GM21717 (cell line): ENCODE data around the gene RPLP2.

Experiments
- ATAC-seq: cut with Tn5 transposase; IDR thresholded peaks from one replicate; pipeline ENCODE4 v1.9.1; 2021; ENCODE audit warnings: mild to moderate bottlenecking, moderate library complexity; ENCODE audit not compliant: unreplicated experiment

RPLP2 gene

DNA sequence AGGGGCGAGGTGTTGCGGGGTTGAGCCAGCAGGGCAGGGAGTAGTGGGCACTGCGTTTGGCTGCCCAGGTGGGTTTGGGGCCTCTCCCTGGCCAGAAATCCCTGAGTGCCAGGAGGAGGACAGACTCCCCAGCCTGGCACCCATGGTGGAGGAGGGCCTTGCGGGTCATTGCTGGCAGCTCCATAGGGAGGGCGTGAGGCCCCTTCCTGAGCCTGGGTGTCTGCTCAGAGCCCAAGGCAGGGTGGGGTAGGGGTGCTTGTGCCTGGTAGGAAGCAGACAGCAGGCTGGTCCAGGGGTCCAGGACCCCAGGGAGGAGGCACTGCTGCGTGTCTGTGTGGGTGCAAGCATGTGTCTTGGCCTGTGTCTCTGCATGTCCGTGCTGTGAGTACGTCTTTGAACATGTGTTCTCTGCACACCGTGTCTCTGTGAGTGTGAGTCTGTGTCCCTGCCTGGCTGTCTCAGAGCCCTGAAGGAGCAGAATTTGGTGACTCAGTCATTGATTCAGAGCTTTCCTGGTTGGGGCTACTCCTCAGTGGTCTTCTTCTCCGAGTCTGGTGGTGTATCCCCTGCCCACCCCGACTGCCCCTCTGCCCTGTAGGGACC lies 36.8 kb downstream of the RPLP2 start:
- no peak for ATAC-seq

- ATAC-seq, result no peak
These were observed 38.1 kb downstream of the RPLP2 start for GRCh38 chr11:847876-848275.

- ATAC-seq, result no peak
These were observed 38.7 kb downstream of the RPLP2 start for GRCh38 chr11:848380-848931.

DNA sequence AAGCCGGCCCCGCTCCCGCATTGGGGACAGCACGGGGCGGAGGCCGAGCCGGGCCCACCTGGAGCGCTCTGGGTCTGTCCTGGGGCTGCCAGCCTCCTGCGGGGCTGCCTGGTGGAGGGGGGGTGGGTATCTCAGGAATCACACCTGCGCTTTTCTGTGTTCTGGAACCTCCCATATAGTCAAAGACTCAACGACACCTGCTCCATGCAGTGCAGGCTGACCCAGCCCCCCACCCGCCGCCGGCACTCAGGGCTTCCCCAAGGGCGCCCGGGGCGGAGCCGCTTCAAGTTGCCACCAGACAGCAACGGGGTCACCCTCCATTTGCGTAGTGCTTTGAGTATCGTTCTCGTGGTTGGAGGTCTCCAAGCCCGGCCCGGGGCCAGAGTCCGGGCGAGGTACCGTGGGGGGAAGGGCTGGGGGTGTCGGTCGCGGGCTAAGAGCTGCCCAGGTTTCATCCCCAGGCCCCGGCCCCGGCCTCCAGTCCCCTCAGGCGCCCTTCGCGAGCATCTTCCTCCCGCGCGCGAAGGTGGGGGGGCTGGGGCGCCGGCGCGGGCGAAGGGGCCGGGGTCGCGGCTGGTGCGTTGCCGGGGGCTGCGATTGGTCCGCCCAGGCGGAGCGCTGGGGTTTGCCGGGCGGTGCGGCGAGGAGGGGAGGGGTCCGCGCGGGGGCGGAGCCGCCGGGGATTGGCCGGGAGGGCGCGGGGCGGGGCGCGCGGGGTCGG lies 39.5 kb downstream of the RPLP2 start:
- no peak for ATAC-seq

DNA sequence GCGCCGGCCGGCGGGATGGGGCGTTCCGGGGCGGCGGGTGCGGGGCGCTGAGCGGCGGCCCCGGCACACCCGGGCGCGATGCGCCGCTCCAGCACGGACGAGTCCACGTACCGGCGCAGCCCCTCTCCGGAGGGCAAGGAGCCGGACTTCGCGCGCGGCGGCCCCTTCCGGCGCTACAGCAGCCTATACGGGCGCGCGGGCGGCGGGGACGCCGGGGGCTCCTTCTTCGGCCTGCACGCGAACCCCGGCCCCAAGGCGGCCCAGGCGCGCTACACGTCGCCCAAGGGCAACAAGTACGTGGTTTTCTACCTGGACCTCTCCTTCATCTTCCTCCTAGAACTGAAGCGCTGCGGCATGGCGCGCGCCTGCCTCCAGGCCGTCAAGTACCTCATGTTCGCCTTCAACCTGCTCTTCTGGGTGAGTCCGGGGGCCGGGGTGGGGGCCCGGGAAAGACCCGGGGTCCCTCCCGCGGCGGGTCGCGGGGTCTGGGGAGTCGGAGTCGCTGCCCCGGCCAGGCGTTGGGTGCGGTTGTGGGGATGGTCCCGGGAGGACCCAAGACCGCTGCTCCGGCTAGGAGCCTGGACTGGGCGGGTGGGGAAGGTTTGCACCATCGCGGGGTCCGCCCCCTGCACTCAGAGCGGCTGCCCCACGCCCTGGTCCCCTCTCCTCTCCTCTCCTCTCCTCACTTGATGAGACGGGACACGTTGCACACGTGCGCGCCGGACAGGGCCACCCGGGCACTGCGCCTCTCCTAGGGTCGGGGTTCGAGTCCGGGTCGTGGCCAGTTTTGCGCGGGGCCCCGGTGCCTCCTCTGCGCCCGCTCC lies 40.4 kb downstream of the RPLP2 start:
- no peak for ATAC-seq

DNA sequence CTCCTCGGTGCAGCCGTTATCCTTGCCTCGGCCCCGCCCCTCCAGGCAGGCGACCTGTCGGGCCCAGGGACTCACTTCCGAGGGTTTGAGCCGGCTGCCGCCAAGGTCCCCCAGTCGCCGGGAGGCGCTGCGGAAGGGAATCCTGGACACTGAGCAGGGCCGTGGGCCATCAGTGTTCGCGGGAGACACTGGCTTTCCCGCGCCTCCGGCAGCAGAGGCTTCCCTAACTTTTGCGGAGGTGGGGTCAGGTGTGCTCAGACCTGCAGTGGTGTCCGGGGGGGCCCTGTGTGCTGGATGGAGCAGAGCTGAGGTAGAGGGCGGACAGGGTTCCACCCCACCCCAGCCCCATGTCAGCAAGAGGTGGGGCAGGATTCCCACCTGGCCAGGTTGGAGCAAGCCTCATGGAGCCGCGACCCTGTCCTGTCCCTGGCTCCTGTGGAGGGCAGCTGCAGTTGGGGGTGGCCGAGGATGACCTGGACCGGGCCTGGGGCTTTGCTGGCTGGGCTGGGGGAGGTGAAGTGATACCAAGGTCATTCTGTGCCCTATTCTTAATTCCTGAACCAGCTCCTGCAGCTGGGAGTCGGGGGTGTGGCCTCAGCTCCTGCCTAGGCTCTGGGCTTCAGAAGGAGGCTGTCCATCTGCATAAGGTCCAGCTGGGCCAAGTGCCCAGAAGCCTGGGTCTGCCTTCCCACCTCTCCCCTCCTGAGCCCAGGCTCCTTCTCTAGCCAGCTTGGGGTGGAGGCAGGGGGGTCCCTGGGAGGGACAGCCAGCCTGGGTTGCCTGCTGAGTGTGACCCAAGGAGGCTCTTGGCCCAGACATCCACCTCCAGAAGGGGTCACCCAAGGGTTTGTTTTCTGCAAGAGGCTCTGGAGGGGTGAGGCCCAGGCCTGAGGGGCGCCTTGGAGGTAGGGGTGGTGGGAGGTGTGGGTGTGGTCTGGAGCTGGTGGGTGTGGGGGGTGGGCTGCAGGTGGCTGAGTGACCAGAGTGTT lies 41.3 kb downstream of the RPLP2 start:
- ATAC-seq, result no peak

DNA sequence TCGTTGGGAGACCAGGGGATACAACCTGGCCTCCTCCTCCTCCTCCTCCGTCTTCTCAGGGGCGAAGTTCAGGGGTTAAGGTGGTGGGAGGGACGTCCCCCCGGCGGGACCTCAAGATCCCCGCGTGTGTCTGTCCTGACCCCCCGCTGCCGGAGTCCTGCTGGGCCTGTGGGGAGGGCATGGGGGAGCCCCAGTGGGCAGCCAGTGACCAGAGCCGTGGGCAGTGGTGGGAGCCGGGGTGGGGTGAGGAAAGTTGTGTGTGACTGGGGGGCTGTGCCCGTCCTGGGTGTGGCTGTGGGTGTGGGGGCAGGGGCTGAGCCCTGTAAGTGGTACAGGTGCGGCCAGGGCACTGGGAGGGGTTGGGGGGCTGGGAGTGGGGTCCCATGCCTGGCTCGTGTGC lies 43.0 kb downstream of the RPLP2 start:
- ATAC-seq, result no peak

DNA sequence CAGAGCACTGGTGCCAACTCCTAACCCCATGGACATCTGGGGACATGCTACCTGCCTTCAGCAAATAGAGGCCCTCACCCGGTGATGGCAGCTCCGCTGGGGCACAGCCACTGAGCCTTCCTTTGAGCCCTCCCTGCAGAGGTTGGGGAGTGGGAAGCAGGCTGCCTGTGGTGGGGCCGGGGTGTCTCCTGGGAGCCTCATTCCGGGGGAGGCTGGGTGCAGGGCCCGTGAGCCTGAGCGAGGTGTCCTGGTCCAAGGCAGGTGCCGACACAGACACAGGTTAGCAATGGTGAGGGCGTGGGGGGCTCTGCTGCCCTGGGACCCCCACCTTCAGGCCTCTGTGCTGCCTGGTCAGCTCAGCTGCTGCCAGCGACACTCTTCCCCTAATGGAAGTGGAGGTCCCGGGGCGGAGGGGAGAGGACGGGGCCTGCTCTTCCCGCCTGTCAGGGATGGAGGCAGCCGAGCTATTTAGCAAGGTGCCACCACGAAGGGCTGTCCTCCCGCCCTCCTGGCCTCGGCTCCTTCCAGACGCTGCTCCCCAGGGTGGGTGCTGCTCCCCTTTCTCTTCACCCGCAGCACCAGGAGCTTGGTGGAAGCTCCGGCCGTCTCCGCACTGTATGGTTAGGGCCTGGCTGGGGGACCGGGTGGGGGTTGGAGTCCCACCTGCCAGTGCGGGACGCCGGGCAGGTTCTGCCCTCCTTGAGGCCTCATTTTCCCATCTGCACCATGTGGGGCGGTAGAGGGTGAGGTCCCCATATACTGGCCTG lies 44.1 kb downstream of the RPLP2 start:
- ATAC-seq, result no peak

DNA sequence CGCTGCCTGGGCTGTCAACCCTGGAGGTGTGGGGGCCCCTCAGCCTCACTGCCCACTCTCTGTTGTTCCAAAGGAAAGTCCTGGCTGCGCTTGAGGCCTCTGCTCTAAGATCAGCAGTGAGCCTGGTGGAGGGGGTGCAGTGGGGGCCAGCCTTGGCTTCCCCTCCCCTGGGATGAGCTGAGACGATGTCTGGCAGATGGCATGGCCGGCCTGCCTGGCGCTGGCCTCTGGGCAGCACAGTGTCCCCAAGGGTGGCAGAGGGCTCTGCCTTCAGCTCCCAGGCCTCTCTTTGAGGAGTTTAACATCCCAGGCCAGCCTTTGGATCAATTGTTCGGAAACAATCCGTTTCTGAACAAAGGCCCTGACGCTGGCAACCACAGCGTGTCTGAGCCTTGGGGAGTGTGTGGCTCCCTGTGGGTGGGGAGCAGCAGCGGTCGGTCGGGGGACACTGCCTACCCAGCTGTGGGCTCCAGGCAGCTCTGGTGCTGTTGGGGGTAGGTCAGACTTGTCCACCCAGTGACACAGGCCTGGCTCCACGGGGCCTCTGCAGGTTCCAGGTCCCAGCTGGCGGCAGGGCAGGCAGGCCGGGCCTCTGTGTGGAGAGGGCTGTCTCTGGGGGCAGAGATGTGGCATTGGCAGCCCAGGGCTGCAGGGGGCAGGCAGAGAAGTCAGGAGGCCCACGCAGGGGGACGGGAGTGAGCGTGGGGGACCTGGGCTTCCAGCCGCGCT lies 45.0 kb downstream of the RPLP2 start:
- ATAC-seq, result no peak

DNA sequence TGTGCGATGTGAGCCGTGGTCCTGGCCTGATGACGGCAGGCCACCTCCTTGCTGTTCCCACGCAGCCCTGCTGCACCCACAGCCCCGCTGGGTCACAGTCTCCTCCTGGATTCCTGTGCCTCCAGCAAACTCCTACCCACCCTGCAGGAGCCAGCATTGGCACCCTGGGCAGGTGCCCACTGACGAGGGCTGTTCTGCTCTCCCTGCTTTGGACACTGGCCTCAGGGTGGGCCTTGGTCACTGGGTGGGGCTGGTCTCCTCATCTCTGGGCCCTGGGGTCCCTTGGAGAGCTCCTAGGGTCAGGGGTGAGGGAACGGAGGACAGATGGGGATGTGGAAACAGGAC lies 45.5 kb downstream of the RPLP2 start:
- ATAC-seq, result no peak

DNA sequence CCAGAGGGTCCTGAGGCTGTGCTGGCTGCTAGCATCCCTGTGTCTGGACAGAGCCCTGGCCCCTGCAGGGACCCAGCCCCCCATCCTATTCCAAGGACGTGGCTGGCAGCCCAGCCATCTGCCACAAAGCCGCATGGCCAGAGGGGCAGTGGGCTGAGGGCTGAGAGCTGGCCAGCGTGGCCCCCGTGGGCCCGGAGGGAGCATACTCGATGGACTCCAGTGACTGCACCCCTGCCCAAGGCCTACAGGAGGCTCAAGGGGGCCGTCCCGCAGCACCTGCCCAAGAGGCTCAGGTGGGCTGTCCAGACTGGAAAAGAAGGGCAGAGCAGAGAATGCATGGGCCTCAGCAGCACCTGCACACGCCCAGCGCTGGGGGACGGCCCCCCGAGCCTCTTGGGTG lies 46.0 kb downstream of the RPLP2 start:
- ATAC-seq, result no peak

DNA sequence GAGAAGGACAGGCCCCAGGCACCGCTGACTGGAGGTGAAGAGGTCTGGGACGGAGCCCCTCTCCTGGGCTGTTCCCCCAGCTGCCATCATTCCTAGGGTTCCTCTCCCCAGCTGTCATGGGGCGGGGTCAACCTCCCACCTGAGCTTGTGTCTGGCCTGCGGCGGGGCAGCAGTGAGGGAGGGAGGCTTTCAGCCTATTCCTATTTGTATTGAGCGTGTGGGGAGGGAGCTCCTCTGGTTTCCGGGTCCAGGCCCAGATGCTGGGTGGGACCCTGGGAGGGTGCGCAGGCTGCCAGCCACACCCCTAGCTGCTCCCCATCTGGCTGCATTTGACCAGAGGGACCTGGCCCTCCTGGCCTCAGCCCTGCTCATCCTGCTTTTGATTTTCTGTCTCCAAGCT lies 46.6 kb downstream of the RPLP2 start:
- ATAC-seq, result no peak

- ATAC-seq, result no peak
These were observed 48.4 kb downstream of the RPLP2 start for GRCh38 chr11:858053-858761.

DNA sequence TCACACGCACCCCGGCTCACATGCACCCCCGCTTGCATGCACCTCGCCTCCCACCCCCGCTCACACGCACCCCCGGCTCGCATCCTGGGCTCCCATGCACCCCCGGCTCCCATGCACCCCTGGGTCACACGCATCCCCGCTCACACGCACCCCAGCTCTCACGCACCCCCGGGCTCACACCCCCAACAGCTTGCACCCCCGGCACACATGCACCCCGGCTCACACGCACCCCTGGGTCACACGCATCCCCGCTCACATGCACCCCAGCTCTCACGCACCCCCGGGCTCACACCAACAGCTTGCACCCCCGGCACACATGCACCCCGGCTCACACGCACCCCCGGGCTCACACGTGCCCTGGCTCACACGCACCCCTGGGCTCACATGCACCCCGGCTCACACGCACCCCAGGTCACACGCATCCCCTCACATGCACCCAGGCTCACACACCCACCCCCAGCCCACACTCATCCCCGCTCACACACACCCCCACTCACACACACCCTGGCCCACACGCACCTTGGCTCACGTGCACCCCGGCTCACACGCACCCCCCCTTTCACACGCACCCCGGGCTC lies 49.1 kb downstream of the RPLP2 start:
- ATAC-seq, result no peak

GRCh38 chr11:859394-860131 lies 49.8 kb downstream of the RPLP2 start:
- ATAC-seq, result no peak

- ATAC-seq, result no peak
These were observed 50.7 kb downstream of the RPLP2 start for GRCh38 chr11:860234-861104.

DNA sequence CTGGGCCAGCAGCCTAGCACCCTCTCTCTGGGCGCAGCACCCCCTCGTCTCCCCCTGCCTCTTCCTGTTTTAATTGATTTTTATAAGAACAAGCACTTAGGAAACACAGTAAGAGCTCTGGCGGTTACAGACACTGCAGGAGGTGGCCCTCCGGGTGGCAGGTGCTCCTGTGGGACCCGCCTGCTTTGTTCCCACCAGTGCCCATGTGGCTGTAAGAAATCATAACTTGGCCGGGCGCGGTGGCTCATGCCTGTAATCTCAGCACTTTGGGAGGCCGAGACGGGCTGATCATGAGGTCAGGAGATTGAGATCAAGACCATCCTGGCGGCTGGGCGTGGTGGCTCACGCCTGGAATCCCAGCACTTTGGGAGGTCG lies 51.3 kb downstream of the RPLP2 start:
- no peak for ATAC-seq
